ENCODE data around the gene ANKS1B.
A peak's percentile ranks its signal among the peaks of the same experiment; 100 is the strongest.
"Not testable (repeated sequence)": the region's sequence is repeated elsewhere in the genome, so short reads cannot be mapped to it uniquely, and the experiment has no call there.

The ANKS1B gene

GRCh38 chr12:99627459-99627858, 357.3 kb downstream of the ANKS1B start:
- TF ChIP-seq CTCF (IDR thresholded peaks at IDR 0.05; ENCODE audit: low read depth, low read length), result no peak

GRCh38 chr12:99624591-99624990, 360.1 kb downstream of the ANKS1B start:
- not testable (repeated sequence) for H3K36me3 ChIP-seq; DNase-seq; H3K4me1 ChIP-seq; H3K27me3 ChIP-seq; H3K4me3 ChIP-seq (ENCODE audit: low read depth, low read length); H3K9me3 ChIP-seq

More at GRCh38 chr12:99627459-99627858, 357.3 kb downstream of the ANKS1B start:
- no peaks in the 10 kb centered on the region for H3K9me3 ChIP-seq
- H3K4me3 ChIP-seq (ENCODE audit: low read depth, low read length), result no peak overlapping the region
- H3K4me1 ChIP-seq, result no peaks in the 10 kb centered on the region
- DNase-seq, result no peak
- no peaks in the 10 kb centered on the region for H3K27me3 ChIP-seq
- no peaks in the 10 kb centered on the region for H3K36me3 ChIP-seq

GRCh38 chr12:99620159-99620479, 364.6 kb downstream of the ANKS1B start:
- no peaks in the 10 kb centered on the region for H3K9me3 ChIP-seq
- no peak overlapping the region for H3K4me3 ChIP-seq (ENCODE audit: low read depth, low read length)
- no peaks in the 10 kb centered on the region for H3K36me3 ChIP-seq
- no peaks in the 10 kb centered on the region for H3K27me3 ChIP-seq
- H3K4me1 ChIP-seq, result no peaks in the 10 kb centered on the region
- no peak for TF ChIP-seq CTCF (IDR thresholded peaks at IDR 0.05; ENCODE audit: low read depth, low read length)
- DNase-seq, result no peak

- no peaks in the 10 kb centered on the region for H3K4me1 ChIP-seq
- no peaks in the 10 kb centered on the region for H3K36me3 ChIP-seq
- no peaks in the 10 kb centered on the region for H3K9me3 ChIP-seq
- no peaks in the 10 kb centered on the region for H3K27me3 ChIP-seq
- no peak overlapping the region for H3K4me3 ChIP-seq (ENCODE audit: low read depth, low read length)
- peak; percentile 68 for TF ChIP-seq CTCF (IDR thresholded peaks at IDR 0.05; ENCODE audit: low read depth, low read length)
- peak; percentile 8 for DNase-seq
These were observed 365.2 kb downstream of the ANKS1B start for GRCh38 chr12:99619389-99620158.

GRCh38 chr12:99618657-99619056, 366.1 kb downstream of the ANKS1B start:
- no peaks in the 10 kb centered on the region for H3K4me1 ChIP-seq
- DNase-seq, result no peak

GRCh38 chr12:99611599-99611998, 373.1 kb downstream of the ANKS1B start:
- no peaks in the 10 kb centered on the region for H3K27me3 ChIP-seq
- H3K36me3 ChIP-seq, result no peaks in the 10 kb centered on the region
- no peak for TF ChIP-seq CTCF (IDR thresholded peaks at IDR 0.05; ENCODE audit: low read depth, low read length)
- no peak for DNase-seq
- no peaks in the 10 kb centered on the region for H3K9me3 ChIP-seq
- H3K4me1 ChIP-seq, result no peaks in the 10 kb centered on the region
- no peak overlapping the region for H3K4me3 ChIP-seq (ENCODE audit: low read depth, low read length)

More at GRCh38 chr12:99618657-99619056, 366.1 kb downstream of the ANKS1B start:
- Histone ChIP-seq H3K4me3 (ENCODE audit: low read depth, low read length) (no peak overlapping the region), H3K27me3 (no peaks in the 10 kb centered on the region), H3K9me3 (no peaks in the 10 kb centered on the region), H3K36me3 (no peaks in the 10 kb centered on the region)
- no peak for TF ChIP-seq CTCF (IDR thresholded peaks at IDR 0.05; ENCODE audit: low read depth, low read length)
